ENCODE measurements around the gene USP13. TPM values are rescaled to one million over a fixed set of nuclear protein-coding genes. Genes with fewer than 3 reads are reported as not detected.

The USP13 gene
- total and polyA plus RNA-seq, 2 of the 13 experiments (the other 11 are each of a cell fraction or from before 2014, with no cell fraction given), result 15.9 to 36.7 TPM

- H4K20me1 ChIP-seq (ENCODE audit: insufficient read depth, low read length), result no peaks in the 10 kb centered on the region
- DNase-seq (ENCODE audit: low spot score), result no peak
- no peaks in the 10 kb centered on the region for H3K79me2 ChIP-seq (ENCODE audit: insufficient read depth, low read length)
- in situ Hi-C loops (cut with HindIII; ENCODE audit: extremely low pct_ligation_motif_present, low pct_unique_long_range_greater_than_20kb), result no loop called here
- CTCF ChIA-PET (ENCODE audit: low intra/inter-chr PET ratio, low total read pairs), result no interaction called here
- no peak overlapping the region for H3K4me3 ChIP-seq (replicated peaks in 1 of 3; ENCODE audit: insufficient read depth in 1 of 3, low read depth in 2 of 3, low read length in 3 of 3)
- WGBS (ENCODE audit: low lambda C conversion rate), result 94% methylated on average over 7 of the region's 7 CpGs
- H3K9me3 ChIP-seq (ENCODE audit: low read length), result no peaks in the 10 kb centered on the region
- H3K4me1 ChIP-seq (ENCODE audit: insufficient read depth, low read length), result no peaks in the 10 kb centered on the region
- POLR2A ChIA-PET, result no interaction called here
- H3K4me2 ChIP-seq (ENCODE audit: low read depth, low read length), result no peak overlapping the region
- intact Hi-C loops (cut with micrococcal nuclease; ENCODE audit: unreplicated experiment), result no loop called here
- H3K27me3 ChIP-seq (ENCODE audit: control insufficient read depth in 1 of 2, insufficient read depth in 2 of 2, low read length in 2 of 2), result no peaks in the 10 kb centered on the region
- no peak for FAIRE-seq
- H2AFZ ChIP-seq (ENCODE audit: low read length), result no peak overlapping the region
- no TSS peak for BruUV-seq (replicated peaks)
- H3K27ac ChIP-seq (ENCODE audit: extremely low read length, insufficient read depth, low read length), result no peak overlapping the region
- H3K9ac ChIP-seq (ENCODE audit: insufficient read depth, low read depth, low read length), result no peak overlapping the region
- ATAC-seq, result no peak
- H3K36me3 ChIP-seq (replicated peaks in 1 of 2; ENCODE audit: control insufficient read depth in 1 of 2, insufficient read depth in 2 of 2, low read length in 2 of 2), result peaks cover 6 to 30% of the 10 kb centered on the region in 2 experiments
- TF ChIP-seq, protein P1, sequence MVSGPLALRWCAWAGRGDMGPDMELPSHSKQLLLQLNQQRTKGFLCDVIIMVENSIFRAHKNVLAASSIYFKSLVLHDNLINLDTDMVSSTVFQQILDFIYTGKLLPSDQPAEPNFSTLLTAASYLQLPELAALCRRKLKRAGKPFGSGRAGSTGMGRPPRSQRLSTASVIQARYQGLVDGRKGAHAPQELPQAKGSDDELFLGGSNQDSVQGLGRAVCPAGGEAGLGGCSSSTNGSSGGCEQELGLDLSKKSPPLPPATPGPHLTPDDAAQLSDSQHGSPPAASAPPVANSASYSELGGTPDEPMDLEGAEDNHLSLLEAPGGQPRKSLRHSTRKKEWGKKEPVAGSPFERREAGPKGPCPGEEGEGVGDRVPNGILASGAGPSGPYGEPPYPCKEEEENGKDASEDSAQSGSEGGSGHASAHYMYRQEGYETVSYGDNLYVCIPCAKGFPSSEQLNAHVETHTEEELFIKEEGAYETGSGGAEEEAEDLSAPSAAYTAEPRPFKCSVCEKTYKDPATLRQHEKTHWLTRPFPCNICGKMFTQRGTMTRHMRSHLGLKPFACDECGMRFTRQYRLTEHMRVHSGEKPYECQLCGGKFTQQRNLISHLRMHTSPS (CRISPR knock-in tag; IDR thresholded peaks at IDR 0.05; ENCODE audit: low read depth), result no peak
- TF ChIP-seq RORA (CRISPR knock-in tag; IDR thresholded peaks at IDR 0.05) (no peak), HOXA3 (CRISPR knock-in tag; IDR thresholded peaks at IDR 0.05) (no peak), PBX3 (CRISPR knock-in tag; IDR thresholded peaks at IDR 0.05; ENCODE audit: borderline replicate concordance) (no peak), RXRB (CRISPR knock-in tag; IDR thresholded peaks at IDR 0.05; ENCODE audit: borderline replicate concordance) (no peak), ZSCAN30 (CRISPR knock-in tag; IDR thresholded peaks at IDR 0.05) (no peak), ZMAT5 (CRISPR knock-in tag; IDR thresholded peaks at IDR 0.05; ENCODE audit: borderline replicate concordance, low read depth) (no peak), RXRA (CRISPR knock-in tag; IDR thresholded peaks at IDR 0.05) (no peak), ESRRA (CRISPR knock-in tag; IDR thresholded peaks at IDR 0.05; ENCODE audit: low read depth) (no peak), ZNF569 (CRISPR knock-in tag; IDR thresholded peaks at IDR 0.05; ENCODE audit: borderline replicate concordance) (no peak), ATM (IDR thresholded peaks at IDR 0.05; ENCODE audit: borderline replicate concordance) (no peak), PHF5A (CRISPR knock-in tag; IDR thresholded peaks at IDR 0.05; ENCODE audit: low read depth, unreplicated experiment) (no peak), ZSCAN21 (CRISPR knock-in tag; IDR thresholded peaks at IDR 0.05; ENCODE audit: borderline replicate concordance) (no peak), SP140L (CRISPR knock-in tag; IDR thresholded peaks at IDR 0.05; ENCODE audit: borderline replicate concordance) (no peak)
- TF ChIP-seq, protein P2, sequence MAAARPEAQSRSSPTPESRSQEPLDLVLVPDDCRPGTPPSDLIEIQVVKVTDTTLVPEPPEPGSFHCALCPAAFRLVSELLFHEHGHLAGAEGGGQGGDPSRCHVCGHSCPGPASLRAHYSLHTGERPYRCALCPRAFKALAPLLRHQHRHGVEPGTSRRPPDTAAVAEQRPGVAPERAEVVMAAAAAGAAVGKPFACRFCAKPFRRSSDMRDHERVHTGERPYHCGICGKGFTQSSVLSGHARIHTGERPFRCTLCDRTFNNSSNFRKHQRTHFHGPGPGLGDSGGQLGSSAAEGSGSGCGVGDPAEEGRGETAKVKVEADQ (CRISPR knock-in tag; IDR thresholded peaks at IDR 0.05; ENCODE audit: borderline replicate concordance), result no peak
- TF ChIP-seq, protein P3, sequence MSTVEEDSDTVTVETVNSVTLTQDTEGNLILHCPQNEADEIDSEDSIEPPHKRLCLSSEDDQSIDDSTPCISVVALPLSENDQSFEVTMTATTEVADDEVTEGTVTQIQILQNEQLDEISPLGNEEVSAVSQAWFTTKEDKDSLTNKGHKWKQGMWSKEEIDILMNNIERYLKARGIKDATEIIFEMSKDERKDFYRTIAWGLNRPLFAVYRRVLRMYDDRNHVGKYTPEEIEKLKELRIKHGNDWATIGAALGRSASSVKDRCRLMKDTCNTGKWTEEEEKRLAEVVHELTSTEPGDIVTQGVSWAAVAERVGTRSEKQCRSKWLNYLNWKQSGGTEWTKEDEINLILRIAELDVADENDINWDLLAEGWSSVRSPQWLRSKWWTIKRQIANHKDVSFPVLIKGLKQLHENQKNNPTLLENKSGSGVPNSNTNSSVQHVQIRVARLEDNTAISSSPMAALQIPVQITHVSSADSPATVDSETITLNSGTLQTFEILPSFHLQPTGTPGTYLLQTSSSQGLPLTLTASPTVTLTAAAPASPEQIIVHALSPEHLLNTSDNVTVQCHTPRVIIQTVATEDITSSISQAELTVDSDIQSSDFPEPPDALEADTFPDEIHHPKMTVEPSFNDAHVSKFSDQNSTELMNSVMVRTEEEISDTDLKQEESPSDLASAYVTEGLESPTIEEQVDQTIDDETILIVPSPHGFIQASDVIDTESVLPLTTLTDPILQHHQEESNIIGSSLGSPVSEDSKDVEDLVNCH (CRISPR knock-in tag; IDR thresholded peaks at IDR 0.05), result no peak
- TF ChIP-seq, protein P4, sequence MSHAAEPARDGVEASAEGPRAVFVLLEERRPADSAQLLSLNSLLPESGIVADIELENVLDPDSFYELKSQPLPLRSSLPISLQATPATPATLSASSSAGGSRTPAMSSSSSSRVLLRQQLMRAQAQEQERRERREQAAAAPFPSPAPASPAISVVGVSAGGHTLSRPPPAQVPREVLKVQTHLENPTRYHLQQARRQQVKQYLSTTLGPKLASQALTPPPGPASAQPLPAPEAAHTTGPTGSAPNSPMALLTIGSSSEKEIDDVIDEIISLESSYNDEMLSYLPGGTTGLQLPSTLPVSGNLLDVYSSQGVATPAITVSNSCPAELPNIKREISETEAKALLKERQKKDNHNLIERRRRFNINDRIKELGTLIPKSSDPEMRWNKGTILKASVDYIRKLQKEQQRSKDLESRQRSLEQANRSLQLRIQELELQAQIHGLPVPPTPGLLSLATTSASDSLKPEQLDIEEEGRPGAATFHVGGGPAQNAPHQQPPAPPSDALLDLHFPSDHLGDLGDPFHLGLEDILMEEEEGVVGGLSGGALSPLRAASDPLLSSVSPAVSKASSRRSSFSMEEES (CRISPR knock-in tag; IDR thresholded peaks at IDR 0.05), result no peak
Observed at GRCh38 chr3:179715582-179715981, 62.7 kb downstream of the USP13 start.

All from HepG2 (cell line).